OCI-LY7 (cell line): Measurements from ENCODE around the gene ANKRD26. TPM values are rescaled to one million over a fixed set of nuclear protein-coding genes. Genes with fewer than 3 reads are reported as not detected.
A peak's percentile ranks its signal among the peaks of the same experiment; 100 is the strongest.

Source experiments
- BruUV-seq: library from RNA; stranded (reverse); fragments of 400-500 nt; replicated peaks from 2 replicates; lab custom pipeline; 2021; lab: Mats Ljungman, UMichigan
- CTCF ChIA-PET: fragments of 300-600 bp; sonication (Branson Sonifier 250); formaldehyde crosslinking; loops from one replicate; lab custom pipeline; 2022; ENCODE audit warnings: antibody characterized with exemption; ENCODE audit not compliant: unreplicated experiment; lab: Charles Lee
- POLR2A ChIA-PET: fragments of 300-600 bp; sonication (Branson Sonifier 250); formaldehyde crosslinking; loops from one replicate; lab custom pipeline; 2022; ENCODE audit warnings: antibody characterized with exemption; lab: Charles Lee
- DNase-seq: peaks from one replicate; pipeline ENCODE4 v3.0.0-alpha.2; 2015; ENCODE audit warnings: low spot score
- H2AFZ ChIP-seq: fragments of 200-600 bp; sonication (generic), shearing (Covaris generic); 2 replicates; pipeline ENCODE4 v1.6.1; 2014; ENCODE audit warnings: mild to moderate bottlenecking, antibody characterized with exemption, low read length, moderate library complexity
- H3K27ac ChIP-seq: fragments of 200-600 bp; sonication (generic); 2 replicates; pipeline ENCODE4 v1.5.1; 2014; ENCODE audit warnings: mixed run types, low read depth, mild to moderate bottlenecking, moderate library complexity, low read length, inconsistent platforms; ENCODE audit not compliant: poor library complexity, severe bottlenecking
- H3K36me3 ChIP-seq: fragments of 200-600 bp; sonication (generic); 2 replicates; pipeline ENCODE4 v1.6.1; 2014; ENCODE audit warnings: mild to moderate bottlenecking, antibody characterized with exemption, low read length, moderate library complexity, mixed read lengths; ENCODE audit not compliant: insufficient read depth
- H3K4me1 ChIP-seq: fragments of 200-600 bp; sonication (generic); 2 replicates; pipeline ENCODE4 v1.5.1; 2014; ENCODE audit warnings: mild to moderate bottlenecking, low read length; ENCODE audit not compliant: insufficient read depth, poor library complexity, severe bottlenecking
- H3K4me2 ChIP-seq: fragments of 200-600 bp; sonication (generic); 2 replicates; pipeline ENCODE4 v1.6.1; 2014; ENCODE audit warnings: mild to moderate bottlenecking, low read length
- H3K4me3 ChIP-seq: fragments of 200-600 bp; sonication (generic); 2 replicates; pipeline ENCODE4 v1.5.1; 2014; ENCODE audit warnings: mild to moderate bottlenecking, low read depth, low read length; ENCODE audit not compliant: poor library complexity, severe bottlenecking
- H3K79me2 ChIP-seq: fragments of 200-600 bp; sonication (generic); 2 replicates; pipeline ENCODE4 v1.6.1; 2016; ENCODE audit warnings: low read depth, mild to moderate bottlenecking, low read length, moderate library complexity, mixed read lengths; ENCODE audit not compliant: insufficient read depth
- H3K9me2 ChIP-seq: fragments of 200-600 bp; sonication (generic); 2 replicates; pipeline ENCODE4 v1.6.1; 2016; ENCODE audit warnings: mild to moderate bottlenecking, low read length, mixed read lengths; ENCODE audit not compliant: insufficient read depth
- H3K9me3 ChIP-seq: fragments of 200-600 bp; sonication (generic); 2 replicates; pipeline ENCODE4 v1.6.1; 2014; ENCODE audit warnings: mild to moderate bottlenecking, mixed run types, low read length, mixed read lengths
- H4K20me1 ChIP-seq: fragments of 200-600 bp; sonication (generic); 2 replicates; pipeline ENCODE4 v1.6.1; 2014; ENCODE audit warnings: mild to moderate bottlenecking, antibody characterized with exemption, low read length, moderate library complexity, mixed read lengths; ENCODE audit not compliant: insufficient read depth
- CTCF ChIP-seq: fragments of 200-600 bp; sonication (generic); conservative IDR thresholded peaks from 2 replicates; pipeline ENCODE4 v1.5.1; 2014; ENCODE audit warnings: mild to moderate bottlenecking, antibody characterized with exemption, low read length, moderate library complexity, mixed read lengths
- EZH2phosphoT487 ChIP-seq: fragments of 200-600 bp; sonication (generic); IDR thresholded peaks from 2 replicates; pipeline ENCODE4 v1.6.1; 2018; ENCODE audit warnings: low read depth, borderline replicate concordance, mild to moderate bottlenecking, mixed run types, antibody characterized with exemption, low read length, moderate library complexity, mixed read lengths
- intact Hi-C: fragments of 100-400 bp; cut with micrococcal nuclease; formaldehyde crosslinking; loops from one replicate; pipeline ENCODE4 v1.10.0; 2022; ENCODE audit not compliant: unreplicated experiment
- total RNA-seq, 2 experiments: library from RNA; depleted of rRNA in 1 of 2; stranded (reverse); fragments of >200 nt in 1 of 2; shearing (Covaris generic) in 1 of 2; gene quantifications; 2 replicates each; pipeline ENCODE4 v1.2.3, GENCODE V29; 2014 to 2022

ANKRD26 gene
- total RNA-seq, 2 experiments from 2014 or later = 8.6 to 13.8 TPM

GRCh38 chr10:27088119-27089044 lies 11.9 kb downstream of the ANKRD26 start:
- Histone ChIP-seq H2AFZ (no peak overlapping the region), H3K36me3 (peaks cover 82% of the 10 kb centered on the region), H3K79me2 (no peaks in the 10 kb centered on the region), H3K27ac (no peak overlapping the region), H4K20me1 (no peaks in the 10 kb centered on the region), H3K9me2 (no peaks in the 10 kb centered on the region), H3K9me3 (no peaks in the 10 kb centered on the region), H3K4me3 (no peak overlapping the region), H3K4me1 (no peaks in the 10 kb centered on the region), H3K4me2 (no peak overlapping the region)
- BruUV-seq = no TSS peak
- DNase-seq = no peak
- TF ChIP-seq EZH2phosphoT487 (no peak), CTCF (no peak)
- POLR2A ChIA-PET = no interaction called here
- intact Hi-C loops = no loop called here
- CTCF ChIA-PET = no interaction called here

- no TSS peak for BruUV-seq
- TF ChIP-seq EZH2phosphoT487 (no peak), CTCF (peak; percentile 44; the same call in 1 of the 2 replicates)
- H3K79me2 ChIP-seq = no peaks in the 10 kb centered on the region
- H3K9me3 ChIP-seq = peaks cover 9% of the 10 kb centered on the region; the same call in 1 of the 2 replicates
- no peak overlapping the region for H2AFZ ChIP-seq
- POLR2A ChIA-PET = no interaction called here
- H3K9me2 ChIP-seq = no peaks in the 10 kb centered on the region
- intact Hi-C loops = no loop called here
- no peak overlapping the region for H3K4me3 ChIP-seq
- DNase-seq = no peak
- no peaks in the 10 kb centered on the region for H4K20me1 ChIP-seq
- peaks cover 87% of the 10 kb centered on the region for H3K36me3 ChIP-seq
- H3K27ac ChIP-seq = no peak overlapping the region
- no peak overlapping the region for H3K4me2 ChIP-seq
- no peaks in the 10 kb centered on the region for H3K4me1 ChIP-seq
- CTCF ChIA-PET = no interaction called here
Observed at GRCh38 chr10:27072436-27073114, 27.7 kb downstream of the ANKRD26 start.
